ENCODE results near the gene MED15. TPM values are rescaled to one million over a fixed set of nuclear protein-coding genes. Genes with fewer than 3 reads are reported as not detected.
"Not testable (repeated sequence)": the region's sequence is repeated elsewhere in the genome, so short reads cannot be mapped to it uniquely, and the experiment has no call there.

The MED15 gene
- polyA plus RNA-seq, 3 donors from 2014 or later: 12.1 to 91.3 (median 23.0) TPM

GRCh38 chr22:20533879-20534265, 26.5 kb downstream of the MED15 start:
- peaks cover 70 to 78% of the 10 kb centered on the region in 2 donors for H3K4me1 Mint-ChIP-seq
- peak overlapping the region; percentile 86 to 96 (median 89) for H3K27ac Mint-ChIP-seq
- H3K27me3 Mint-ChIP-seq (ENCODE audit: low read depth in 3 of 3): peaks cover 0 to 4% (median 2%) of the 10 kb centered on the region in 3 donors
- H3K9me3 Mint-ChIP-seq: no peaks in the 10 kb centered on the region
- no peak for DNase-seq
- H3K4me3 Mint-ChIP-seq: peak overlapping the region; percentile 44 to 84 (median 59)
- H3K36me3 Mint-ChIP-seq: peaks cover 0 to 5% (median 3%) of the 10 kb centered on the region in 3 donors

DNA sequence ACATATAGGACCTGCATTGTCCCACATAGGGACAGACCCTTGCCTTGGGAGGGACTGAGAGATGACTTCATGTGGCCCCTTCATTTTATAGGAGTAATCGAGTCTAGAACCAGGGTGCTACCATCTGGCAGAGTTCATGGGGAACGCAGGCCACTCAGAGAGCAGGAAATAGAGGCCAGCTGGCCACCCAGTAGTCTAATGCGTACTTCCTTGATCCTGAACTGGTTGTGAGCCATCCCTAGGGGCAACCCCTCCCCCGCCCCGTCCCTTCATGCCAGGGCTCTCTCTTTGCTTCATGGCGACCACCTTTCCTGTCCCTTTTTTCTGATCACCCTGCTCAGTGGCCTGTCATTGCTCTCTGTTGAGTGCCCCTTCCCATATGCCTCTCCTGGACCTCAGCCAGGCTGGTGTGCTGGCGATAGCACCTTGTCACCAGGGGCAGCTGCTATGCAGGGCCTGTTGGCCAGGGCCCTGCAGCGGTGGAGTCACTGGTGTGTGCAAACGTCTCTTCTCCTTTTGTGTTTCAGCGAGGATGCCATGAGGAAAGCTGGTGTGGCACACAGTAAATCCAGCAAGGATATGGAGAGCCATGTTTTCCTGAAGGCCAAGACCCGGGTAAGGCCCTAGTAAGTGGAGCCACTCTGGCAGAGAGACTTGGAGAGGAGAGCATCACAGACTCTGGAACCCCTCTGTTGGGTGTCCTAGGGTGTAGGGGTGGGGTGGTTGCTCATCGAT, 29.3 kb downstream of the MED15 start:
- DNase-seq: no peak
- Mint-ChIP-seq H3K27ac (peak overlapping the region; percentile 18 to 86 (median 66)), H3K36me3 (peaks cover 0 to 13% (median 3%) of the 10 kb centered on the region in 3 donors), H3K4me1 (peaks cover 54 to 64% of the 10 kb centered on the region in 2 donors), H3K27me3 (ENCODE audit: low read depth in 3 of 3) (peaks cover 0 to 4% (median 0%) of the 10 kb centered on the region in 3 donors), H3K4me3 (peak overlapping the region in 1 of 5 donors; percentile 2), H3K9me3 (no peaks in the 10 kb centered on the region)

GRCh38 chr22:20537325-20537756, 29.9 kb downstream of the MED15 start:
- Mint-ChIP-seq H3K36me3 (peaks cover 5 to 13% (median 6%) of the 10 kb centered on the region in 3 donors), H3K9me3 (no peaks in the 10 kb centered on the region), H3K4me3 (no peak overlapping the region), H3K4me1 (peaks cover 48 to 59% of the 10 kb centered on the region in 2 donors), H3K27me3 (ENCODE audit: low read depth in 3 of 3) (peaks cover 0 to 4% (median 0%) of the 10 kb centered on the region in 3 donors), H3K27ac (peak overlapping the region; percentile 18 to 75 (median 67))
- DNase-seq: no peak

DNA sequence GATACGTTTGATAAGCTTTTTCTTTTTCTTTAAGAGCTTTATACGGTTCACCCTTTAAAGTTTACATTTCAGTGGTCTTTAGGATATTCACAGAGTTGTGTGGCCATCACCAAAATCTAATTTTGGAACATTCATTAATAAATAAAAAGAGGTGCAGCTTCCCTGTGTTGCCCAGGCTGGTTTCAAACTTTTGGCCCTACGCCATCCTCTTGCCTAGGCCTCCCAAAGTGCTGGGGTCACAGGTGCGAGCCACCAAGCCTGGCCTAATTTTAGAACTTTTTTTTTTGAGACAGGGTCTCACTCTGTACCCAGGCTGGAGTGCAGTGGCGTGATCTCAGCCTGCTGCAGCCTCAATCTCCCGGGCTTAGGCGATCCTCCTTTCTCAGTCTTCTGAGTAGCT, 30.6 kb downstream of the MED15 start:
- no peak for DNase-seq
- peaks cover 0 to 4% (median 0%) of the 10 kb centered on the region in 3 donors for H3K27me3 Mint-ChIP-seq (ENCODE audit: low read depth in 3 of 3)
- no peaks in the 10 kb centered on the region for H3K9me3 Mint-ChIP-seq
- no peak overlapping the region for H3K4me3 Mint-ChIP-seq
- peak overlapping the region in 3 of 6 donors; percentile 48 to 69 (median 49) for H3K27ac Mint-ChIP-seq
- H3K36me3 Mint-ChIP-seq: peaks cover 8 to 17% (median 11%) of the 10 kb centered on the region in 3 donors
- peaks cover 44 to 58% of the 10 kb centered on the region in 2 donors for H3K4me1 Mint-ChIP-seq

- H3K4me3 Mint-ChIP-seq; DNase-seq; H3K9me3 Mint-ChIP-seq; H3K27ac Mint-ChIP-seq; H3K27me3 Mint-ChIP-seq (ENCODE audit: low read depth in 3 of 3): not testable (repeated sequence)
- H3K36me3 Mint-ChIP-seq: peaks cover 11 to 20% (median 11%) of the 10 kb centered on the region in 3 donors
- H3K4me1 Mint-ChIP-seq: peaks cover 36 to 54% of the 10 kb centered on the region in 2 donors
Observed at GRCh38 chr22:20538875-20539274, 31.5 kb downstream of the MED15 start.

DNA sequence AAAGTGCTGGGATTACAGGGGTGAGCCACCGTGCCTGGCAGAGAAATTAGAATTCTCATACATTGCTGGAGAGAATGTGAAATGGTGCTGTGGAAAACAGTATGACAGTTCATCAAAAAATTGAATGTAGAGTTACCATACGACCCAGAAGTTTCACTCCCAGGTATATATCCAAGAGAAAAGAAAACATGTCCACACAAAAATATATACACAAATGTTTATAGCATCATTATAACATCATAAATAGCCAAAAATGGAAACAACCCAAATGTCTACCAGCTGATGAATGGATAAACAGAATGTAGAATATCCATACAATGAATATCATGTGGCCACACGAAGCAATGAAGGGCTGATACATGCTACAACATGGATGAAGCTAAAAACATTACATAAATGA, 34.6 kb downstream of the MED15 start:
- Mint-ChIP-seq H3K36me3 (peaks cover 16 to 29% (median 17%) of the 10 kb centered on the region in 3 donors), H3K27me3 (ENCODE audit: low read depth in 3 of 3) (peaks cover 1 to 4% (median 3%) of the 10 kb centered on the region in 3 donors), H3K9me3 (no peaks in the 10 kb centered on the region), H3K4me1 (peaks cover 40 to 57% of the 10 kb centered on the region in 2 donors), H3K4me3 (no peak overlapping the region), H3K27ac (peak overlapping the region; percentile 5 to 92 (median 64))
- DNase-seq: no peak

- Mint-ChIP-seq H3K27ac (peak overlapping the region; percentile 34 to 92 (median 76)), H3K27me3 (ENCODE audit: low read depth in 3 of 3) (peaks cover 0 to 4% (median 3%) of the 10 kb centered on the region in 3 donors), H3K4me1 (peaks cover 33 to 54% of the 10 kb centered on the region in 2 donors), H3K4me3 (no peak overlapping the region), H3K36me3 (peaks cover 13 to 26% (median 17%) of the 10 kb centered on the region in 3 donors), H3K9me3 (no peaks in the 10 kb centered on the region)
- DNase-seq: no peak
Observed at GRCh38 chr22:20542736-20543135, 35.3 kb downstream of the MED15 start.

DNA sequence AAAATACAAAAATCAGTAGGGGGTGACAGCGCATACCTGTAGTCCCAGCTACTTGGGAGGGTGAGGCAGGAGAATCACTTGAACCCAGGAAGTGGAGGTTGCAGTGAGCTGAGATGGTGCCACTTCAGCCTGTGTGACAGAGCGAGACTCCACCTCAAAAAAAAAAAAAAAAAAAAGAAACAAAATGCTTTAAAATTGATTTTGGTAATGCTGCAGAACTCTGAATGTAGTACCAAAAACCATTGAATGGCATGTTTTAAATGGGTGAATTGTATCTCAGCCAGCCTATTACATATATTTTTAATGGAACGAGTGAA, 37.9 kb downstream of the MED15 start:
- not testable (repeated sequence) for H3K9me3 Mint-ChIP-seq; H3K27me3 Mint-ChIP-seq (ENCODE audit: low read depth in 3 of 3); DNase-seq
- Mint-ChIP-seq H3K4me1 (peaks cover 54 to 68% of the 10 kb centered on the region in 2 donors), H3K27ac (peak overlapping the region; percentile 74 to 95 (median 90)), H3K4me3 (peak overlapping the region in 2 of 5 donors; percentile 31 to 38), H3K36me3 (peaks cover 13 to 17% (median 16%) of the 10 kb centered on the region in 3 donors)

DNA sequence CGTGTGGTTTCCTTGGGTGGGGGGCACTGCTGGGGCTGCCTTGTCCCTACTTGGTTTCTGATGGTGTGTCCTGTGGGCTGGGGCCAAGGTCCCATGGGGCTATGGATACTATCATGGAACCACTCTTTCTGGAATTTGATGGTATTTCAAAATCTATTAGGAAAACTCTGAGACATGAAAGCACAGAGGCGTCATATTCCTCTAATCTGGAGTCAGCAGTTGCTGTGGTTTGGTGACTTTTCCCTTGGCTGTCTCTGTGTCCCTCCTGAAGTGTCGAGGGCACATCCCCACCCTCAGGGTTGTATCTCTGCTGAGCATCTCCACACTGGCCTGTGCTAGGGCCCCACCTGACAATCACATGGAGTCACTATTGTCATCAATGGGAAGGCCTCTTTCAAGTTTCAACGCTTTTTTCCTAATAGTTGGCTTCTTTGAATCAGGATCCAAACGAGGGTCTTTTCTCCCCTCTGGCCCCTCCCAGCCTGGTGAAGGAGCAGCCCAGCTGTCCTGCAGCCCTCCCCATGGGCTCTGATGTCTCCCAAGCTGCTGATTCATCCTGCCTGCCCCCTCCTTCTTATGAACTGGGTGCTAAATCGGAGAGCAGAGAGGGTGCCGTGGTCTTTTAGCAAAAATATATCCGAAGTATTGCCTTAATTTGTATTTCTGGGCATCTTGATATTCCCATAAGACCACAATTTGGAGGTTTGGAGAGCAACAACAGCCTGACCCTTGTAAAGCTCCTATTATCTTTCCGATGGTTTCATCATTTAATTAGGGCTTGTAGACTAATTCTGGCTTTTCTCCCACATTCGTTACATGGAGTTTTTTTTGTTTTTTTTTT, 38.5 kb downstream of the MED15 start:
- DNase-seq: no peak

DNA sequence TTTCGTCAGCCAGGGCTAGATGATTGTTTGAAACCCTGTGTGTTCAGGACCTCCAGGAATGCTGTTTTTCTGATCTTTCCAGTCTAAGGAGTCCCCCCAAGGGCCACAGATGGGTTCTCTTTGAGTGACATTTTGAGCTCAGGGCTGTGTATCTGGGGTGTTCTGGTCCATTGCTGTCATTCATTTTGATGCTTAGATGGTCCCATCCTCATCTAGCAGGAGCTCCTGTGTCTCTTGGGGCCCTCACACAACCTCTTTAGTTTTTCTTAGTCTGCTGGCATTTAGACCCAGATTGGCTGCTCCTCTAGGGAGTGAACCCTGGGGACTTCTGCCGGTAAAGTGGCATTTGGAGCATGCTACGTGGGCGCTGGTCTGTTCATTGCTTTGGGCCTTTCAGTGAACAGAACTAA, 39.1 kb downstream of the MED15 start:
- peak overlapping the region; percentile 74 to 95 (median 88) for H3K27ac Mint-ChIP-seq
- peaks cover 67 to 81% of the 10 kb centered on the region in 2 donors for H3K4me1 Mint-ChIP-seq
- no peak for DNase-seq
- H3K36me3 Mint-ChIP-seq: peaks cover 13 to 20% (median 19%) of the 10 kb centered on the region in 3 donors
- no peaks in the 10 kb centered on the region for H3K9me3 Mint-ChIP-seq
- H3K4me3 Mint-ChIP-seq: no peak overlapping the region
- H3K27me3 Mint-ChIP-seq (ENCODE audit: low read depth in 3 of 3): peaks cover 2 to 8% (median 3%) of the 10 kb centered on the region in 3 donors

More for the DNA sequence above, 38.5 kb downstream of the MED15 start:
- Mint-ChIP-seq H3K4me3 (peak overlapping the region in 2 of 5 donors; percentile 31 to 38), H3K27ac (peak overlapping the region; percentile 74 to 95 (median 88)), H3K9me3 (no peaks in the 10 kb centered on the region), H3K4me1 (peaks cover 60 to 74% of the 10 kb centered on the region in 2 donors), H3K27me3 (ENCODE audit: low read depth in 3 of 3) (peaks cover 0 to 8% (median 3%) of the 10 kb centered on the region in 3 donors), H3K36me3 (peaks cover 13 to 17% (median 16%) of the 10 kb centered on the region in 3 donors)

DNA sequence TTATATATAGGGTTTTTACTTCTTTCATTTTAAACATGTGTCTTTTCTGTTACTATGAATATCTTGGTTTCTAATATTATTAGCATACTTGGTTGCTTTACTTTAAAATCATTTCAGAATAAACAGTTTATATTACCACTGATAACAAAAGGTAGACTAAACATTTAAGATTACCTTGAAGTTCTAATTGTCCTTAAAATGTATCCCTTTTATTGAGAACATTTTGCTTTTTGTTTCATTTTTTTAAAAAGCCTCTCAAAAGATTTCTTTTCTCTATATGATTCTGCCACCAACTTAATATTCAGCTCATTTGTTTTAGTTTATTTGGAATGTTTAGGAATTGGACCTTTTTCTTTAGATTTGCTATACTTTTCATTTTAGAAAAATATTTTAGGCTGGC, 39.6 kb downstream of the MED15 start:
- peaks cover 2 to 8% (median 3%) of the 10 kb centered on the region in 3 donors for H3K27me3 Mint-ChIP-seq (ENCODE audit: low read depth in 3 of 3)
- H3K36me3 Mint-ChIP-seq: peaks cover 13 to 22% (median 22%) of the 10 kb centered on the region in 3 donors
- no peak for DNase-seq
- no peak overlapping the region for H3K4me3 Mint-ChIP-seq
- H3K4me1 Mint-ChIP-seq: peaks cover 72 to 86% of the 10 kb centered on the region in 2 donors
- no peaks in the 10 kb centered on the region for H3K9me3 Mint-ChIP-seq
- H3K27ac Mint-ChIP-seq: peak overlapping the region in 5 of 6 donors; percentile 10 to 49 (median 34)

- Mint-ChIP-seq H3K4me3 (peak overlapping the region; percentile 74 to 87 (median 81)), H3K36me3 (peaks cover 5 to 18% (median 17%) of the 10 kb centered on the region in 3 donors), H3K4me1 (peaks cover 84 to 90% of the 10 kb centered on the region in 2 donors), H3K27me3 (ENCODE audit: low read depth in 3 of 3) (peaks cover 2 to 12% (median 3%) of the 10 kb centered on the region in 3 donors), H3K9me3 (no peaks in the 10 kb centered on the region), H3K27ac (peak overlapping the region; percentile 95 to 99 (median 97))
- no peak for DNase-seq
Observed at GRCh38 chr22:20548806-20549205, 41.4 kb downstream of the MED15 start.

- Mint-ChIP-seq H3K4me1 (peaks cover 84 to 86% of the 10 kb centered on the region in 2 donors), H3K27ac (peak overlapping the region; percentile 95 to 99 (median 97)), H3K36me3 (peaks cover 5 to 14% (median 14%) of the 10 kb centered on the region in 3 donors), H3K27me3 (ENCODE audit: low read depth in 3 of 3) (peaks cover 3 to 12% (median 4%) of the 10 kb centered on the region in 3 donors), H3K9me3 (no peaks in the 10 kb centered on the region), H3K4me3 (peak overlapping the region; percentile 74 to 87 (median 81))
- peak; percentile 55 to 59 (median 57) for DNase-seq
Observed at GRCh38 chr22:20549232-20549841, 41.9 kb downstream of the MED15 start.

All from immature natural killer cell (primary cell).